B cell (primary cell): ENCODE results near the gene KAZN. TPM values are rescaled to one million over a fixed set of nuclear protein-coding genes. Genes with fewer than 3 reads are reported as not detected.

Experiments
- ATAC-seq: fragments of 200-7000 bp; cut with Tn5 transposase; one replicate; pipeline ENCODE4 v1.10.0; 2021; ENCODE audit warnings: low read depth, mild to moderate bottlenecking, moderate number of reproducible peaks, moderate library complexity
- CTCF ChIA-PET: fragments of 350-600 bp; sonication (Branson Sonifier 250); formaldehyde crosslinking; loops from one replicate; lab custom pipeline; 2021; ENCODE audit warnings: antibody characterized with exemption, inconsistent platforms; lab: Charles Lee
- POLR2A ChIA-PET: fragments of 350-600 bp; sonication (Branson Sonifier 250); formaldehyde crosslinking; loops from one replicate; lab custom pipeline; 2021; ENCODE audit warnings: antibody characterized with exemption; lab: Charles Lee
- DNase-seq: peaks from one replicate; pipeline ENCODE4 v3.0.0; 2013
- H2AFZ ChIP-seq: 2 replicates; pipeline ENCODE4 v1.6.1; 2012; ENCODE audit warnings: mild to moderate bottlenecking, low read depth, low read length; ENCODE audit not compliant: insufficient read depth, poor library complexity, severe bottlenecking
- H3K27ac ChIP-seq, 2 donors: 1 replicate in 1 of 2; 2 replicates in 1 of 2; pipeline ENCODE4 v1.5.1; 2012 to 2013; ENCODE audit warnings: low read length in 2 of 2, mild to moderate bottlenecking in 2 of 2, moderate library complexity in 1 of 2
- H3K27me3 ChIP-seq, 4 experiments: fragments of 200-600 bp in 1 of 4; sonication (generic) in 1 of 4; replicated peaks in 1 of 4; 1 replicate in 2 of 4; 2 replicates in 2 of 4; pipeline versions ENCODE4 v1.6.1 to v1.7.0; 2013 to 2016; ENCODE audit warnings: low read length in 3 of 4, mild to moderate bottlenecking in 2 of 4, mixed read lengths in 1 of 4, moderate library complexity in 1 of 4; ENCODE audit not compliant: insufficient read depth in 4 of 4, control insufficient read depth in 3 of 4; ENCODE audit errors: control extremely low read depth in 1 of 4
- H3K36me3 ChIP-seq, 2 experiments: replicated peaks in 1 of 2; 1 replicate in 1 of 2; 2 replicates in 1 of 2; pipeline versions ENCODE4 v1.6.1 to v1.7.1; 2013; ENCODE audit warnings: low read length in 1 of 2; ENCODE audit not compliant: insufficient read depth in 2 of 2, control insufficient read depth in 1 of 2; ENCODE audit errors: control extremely low read depth in 1 of 2, extremely low read depth in 1 of 2
- H3K4me1 ChIP-seq, 2 donors: fragments of 200-600 bp in 1 of 2; sonication (generic) in 1 of 2; 1 replicate in 1 of 2; 2 replicates in 1 of 2; pipeline versions ENCODE4 v1.5.1 to v1.6.1; 2013 to 2017; ENCODE audit warnings: low read length in 2 of 2; ENCODE audit not compliant: control insufficient read depth in 2 of 2, insufficient read depth in 2 of 2
- H3K4me2 ChIP-seq: replicated peaks from 2 replicates; pipeline ENCODE3; 2012; ENCODE audit warnings: mild to moderate bottlenecking, low read depth, low read length; ENCODE audit not compliant: poor library complexity, severe bottlenecking
- H3K4me3 ChIP-seq, 5 experiments: fragments of 200-600 bp in 1 of 5; sonication (generic) in 1 of 5; 1 replicate in 3 of 5; 2 replicates in 2 of 5; pipeline versions ENCODE4 v1.5.1 to v1.7.0; 2011 to 2016; ENCODE audit warnings: low read length in 4 of 5, mild to moderate bottlenecking in 4 of 5, low read depth in 2 of 5, control low read depth in 1 of 5, moderate library complexity in 1 of 5; ENCODE audit not compliant: insufficient read depth in 1 of 5; ENCODE audit errors: control extremely low read depth in 1 of 5, extremely low read depth in 1 of 5
- H3K79me2 ChIP-seq: fragments of 200-600 bp; sonication (generic); one replicate; pipeline ENCODE4 v1.6.0; 2016; ENCODE audit warnings: low read length; ENCODE audit not compliant: control insufficient read depth, insufficient read depth
- H3K9ac ChIP-seq: fragments of 200-600 bp; sonication (generic); 2 replicates; pipeline ENCODE4 v1.6.1; 2017; ENCODE audit warnings: mild to moderate bottlenecking, low read length, moderate library complexity
- H3K9me3 ChIP-seq, 3 donors: one replicate each; pipeline versions ENCODE4 v1.6.1 to v1.7.1; 2013; ENCODE audit warnings: low read length in 2 of 3; ENCODE audit not compliant: control insufficient read depth in 2 of 3, insufficient read depth in 1 of 3; ENCODE audit errors: control extremely low read depth in 1 of 3
- H4K20me1 ChIP-seq: 2 replicates; pipeline ENCODE4 v1.6.0; 2012; ENCODE audit warnings: mild to moderate bottlenecking, low read length; ENCODE audit not compliant: insufficient read depth, control insufficient read depth, poor library complexity, severe bottlenecking
- H3K27ac Mint-ChIP-seq: one replicate; pipeline ENCODE4 v1.8.0; 2021; ENCODE audit warnings: mixed read lengths
- H3K27me3 Mint-ChIP-seq: one replicate; pipeline ENCODE4 v1.8.0; 2021; ENCODE audit warnings: mixed read lengths
- H3K4me1 Mint-ChIP-seq: one replicate; pipeline ENCODE4 v1.8.0; 2021; ENCODE audit warnings: mixed read lengths
- H3K4me3 Mint-ChIP-seq: one replicate; pipeline ENCODE4 v1.8.0; 2021; ENCODE audit warnings: mixed read lengths
- H3K9me3 Mint-ChIP-seq: one replicate; pipeline ENCODE4 v1.8.0; 2022; ENCODE audit warnings: mixed read lengths; ENCODE audit not compliant: insufficient read depth
- CTCF ChIP-seq: fragments of 200-600 bp; IDR thresholded peaks from one replicate; pipeline ENCODE4 v1.8.0; 2022; ENCODE audit warnings: antibody characterized with exemption, mild to moderate bottlenecking
- EZH2 ChIP-seq: IDR thresholded peaks from 2 replicates; pipeline ENCODE4 v1.6.1; 2012; ENCODE audit warnings: borderline replicate concordance, low read depth, mild to moderate bottlenecking, moderate library complexity, low read length; ENCODE audit not compliant: insufficient read depth, poor library complexity, severe bottlenecking
- WGBS: methylation state at CpG from one replicate; pipeline ENCODE4 v1.1.5; 2013; ENCODE audit warnings: missing lambda C conversion rate; ENCODE audit not compliant: insufficient coverage; 5-methylcytosine and 5-hydroxymethylcytosine counted together
- intact Hi-C: fragments of 100-400 bp; cut with micrococcal nuclease; formaldehyde crosslinking; loops from one replicate; pipeline ENCODE4 v1.10.0; 2022
- polyA plus RNA-seq: library from polyadenylated mRNA; depleted of rRNA; stranded (reverse); fragments of >200 nt; gene quantifications from 2 replicates; pipeline ENCODE4 v1.2.3, GENCODE V29; 2012
- total RNA-seq, 2 donors: library from RNA; stranded (reverse); fragments of 120-200 nt in 1 of 2; gene quantifications; 1 replicate in 1 of 2; 2 replicates in 1 of 2; pipeline versions ENCODE4 v1.2.3 to v1.2.4, GENCODE V29; 2013 to 2022

The KAZN gene
- total and polyA plus RNA-seq, 2 donors (not counting 1 experiment from before 2014, with no cell fraction given) = 0.13 to 0.39 TPM

GRCh38 chr1:14994148-14994547 lies 395.7 kb downstream of the KAZN start:
- Mint-ChIP-seq H3K27me3 (no peaks in the 10 kb centered on the region), H3K27ac (no peak overlapping the region), H3K9me3 (no peaks in the 10 kb centered on the region), H3K4me3 (no peak overlapping the region), H3K4me1 (no peaks in the 10 kb centered on the region)
- Histone ChIP-seq H4K20me1 (no peaks in the 10 kb centered on the region), H3K4me3 (no peak overlapping the region), H3K4me2 (no peak overlapping the region), H3K27me3 (no peaks in the 10 kb centered on the region), H3K9me3 (no peaks in the 10 kb centered on the region), H3K36me3 (no peaks in the 10 kb centered on the region), H3K9ac (no peak overlapping the region), H3K27ac (no peak overlapping the region), H3K4me1 (no peaks in the 10 kb centered on the region), H2AFZ (no peak overlapping the region), H3K79me2 (no peaks in the 10 kb centered on the region)
- intact Hi-C loops = no loop called here
- ATAC-seq = no peak
- no peak for DNase-seq
- POLR2A ChIA-PET = no interaction called here
- WGBS = 75% methylated on average over 6 of the region's 7 CpGs
- TF ChIP-seq CTCF (no peak), EZH2 (no peak)
- CTCF ChIA-PET = no interaction called here

- H3K4me1 Mint-ChIP-seq = no peaks in the 10 kb centered on the region
- TF ChIP-seq CTCF (no peak), EZH2 (no peak)
- H3K36me3 ChIP-seq = no peaks in the 10 kb centered on the region
- no peaks in the 10 kb centered on the region for H3K27me3 ChIP-seq
- H3K4me2 ChIP-seq = no peak overlapping the region
- H3K27ac Mint-ChIP-seq = no peak overlapping the region
- CTCF ChIA-PET = no interaction called here
- H3K79me2 ChIP-seq = no peaks in the 10 kb centered on the region
- no peaks in the 10 kb centered on the region for H3K4me1 ChIP-seq
- H3K27ac ChIP-seq = no peak overlapping the region
- DNase-seq (no peak), ATAC-seq (no peak)
- no peaks in the 10 kb centered on the region for H3K9me3 Mint-ChIP-seq
- WGBS = 71% methylated on average over 8 of the region's 9 CpGs
- intact Hi-C loops = no loop called here
- H4K20me1 ChIP-seq = no peaks in the 10 kb centered on the region
- no peak overlapping the region for H3K4me3 ChIP-seq
- H2AFZ ChIP-seq = no peak overlapping the region
- no peak overlapping the region for H3K4me3 Mint-ChIP-seq
- POLR2A ChIA-PET = no interaction called here
- no peaks in the 10 kb centered on the region for H3K27me3 Mint-ChIP-seq
- no peaks in the 10 kb centered on the region for H3K9me3 ChIP-seq
- no peak overlapping the region for H3K9ac ChIP-seq
These were observed 396.5 kb downstream of the KAZN start for GRCh38 chr1:14994841-14995437.
